Ovary (tissue), 9 donors: ENCODE data around the gene SLC30A3. TPM values are rescaled to one million over a fixed set of nuclear protein-coding genes. Genes with fewer than 3 reads are reported as not detected.

Source experiments
- DNase-seq, 5 donors: peaks; one replicate each; pipeline ENCODE4 v3.0.0-alpha.2; 2019 to 2020
- H3K27ac ChIP-seq, 2 donors: fragments of 200-600 bp; one replicate each; pipeline versions ENCODE4 v1.5.1 to v1.8.0; 2019 to 2022
- H3K27me3 ChIP-seq: fragments of 200-600 bp; one replicate; pipeline ENCODE4 v1.8.0; 2022
- H3K36me3 ChIP-seq: fragments of 200-600 bp; sonication (generic); one replicate; pipeline ENCODE4 v1.5.1; 2019
- H3K4me1 ChIP-seq: one replicate; pipeline ENCODE4 v1.8.1; 2013; ENCODE audit warnings: mild to moderate bottlenecking, moderate library complexity; ENCODE audit not compliant: insufficient read depth
- H3K4me3 ChIP-seq: fragments of 200-600 bp; sonication (generic); one replicate; pipeline ENCODE4 v1.5.1; 2017
- H3K9me3 ChIP-seq, 2 donors: fragments of 200-600 bp in 1 of 2; sonication (generic) in 1 of 2; one replicate each; pipeline versions ENCODE4 v1.5.1 to v1.8.1; 2013 to 2019; ENCODE audit warnings: mild to moderate bottlenecking in 1 of 2, moderate library complexity in 1 of 2
- EP300 ChIP-seq: sonication (generic); formaldehyde crosslinking; IDR thresholded peaks from one replicate; pipeline ENCODE4 v1.6.1; 2017; ENCODE audit warnings: antibody characterized with exemption
- POLR2A ChIP-seq: fragments of 450-650 bp; IDR thresholded peaks from one replicate; pipeline ENCODE4 v1.6.1; 2017; ENCODE audit warnings: antibody characterized with exemption, mild to moderate bottlenecking, moderate library complexity
- WGBS, 3 donors: extraction: QIAGEN DNeasy Blood & Tissue Kit in 1 of 3; methylation state at CpG; one replicate each; pipeline versions ENCODE4 v1.1.5 to v1.1.7; 2013 to 2017; 5-methylcytosine and 5-hydroxymethylcytosine counted together
- intact Hi-C, 4 donors: fragments of 100-400 bp; cut with DNase I; formaldehyde crosslinking; loops; one replicate each; pipeline versions ENCODE4 v1.11.0 to v1.15.1; 2022 to 2023
- polyA plus RNA-seq, 2 donors: library from polyadenylated mRNA; stranded (reverse); fragments of 200-250 nt in 1 of 2; fragments of 350-450 nt in 1 of 2; fragmentation: Illumina TruSeq in 1 of 2; extraction: RNeasy Lipid Tissue Mini Kit (QIAGEN cat#74804) in 1 of 2; gene quantifications; one replicate each; pipeline ENCODE4 v1.2.3, GENCODE V29; 2013 to 2014
- total RNA-seq, 7 donors: library from RNA; depleted of rRNA in 2 of 7; stranded (reverse); fragments of >200 nt in 2 of 7; fragmentation: NEBNext Ultra II Directional in 3 of 7; extraction: Animal tissue kit (Norgen Biotek cat#: 25700) in 3 of 7; gene quantifications; one replicate each; pipeline versions ENCODE4 v1.1.0 to v1.2.4, GENCODE V29; 2016 to 2023
- TF ChIP-seq, protein P1 (sequence below), 3 donors: fragments of 450-650 bp in 2 of 3; fragments of 200-600 bp in 1 of 3; IDR thresholded peaks; one replicate each; pipeline versions ENCODE4 v1.5.1 to v1.8.0; 2016 to 2022; ENCODE audit warnings: antibody characterized with exemption in 3 of 3, mild to moderate bottlenecking in 1 of 3
- donor health status: DM: no; HTN: no; CAD: no; lungs with moderate emphysema.
- donor health status: DM: no; HTN: no; CAD: no.
- donor health status: Bipolar disorder and iron deficiency.
- donor health status: DM: yes; HTN: yes; CAD: no.
- donor health status: DM: no; HTN: no; CAD: no.
- donor health status: DM: yes; HTN: yes; CAD: no.

Gene SLC30A3
- total and polyA plus RNA-seq, 9 donors = 0.23 to 1.1 (median 0.36) TPM; not detected in 3

GRCh38 chr2:27291865-27292264 lies 29.0 kb upstream of the SLC30A3 start:
- Histone ChIP-seq H3K27ac (no peak overlapping the region), H3K27me3 (no peaks in the 10 kb centered on the region), H3K4me1 (no peaks in the 10 kb centered on the region), H3K4me3 (no peak overlapping the region), H3K9me3 (no peaks in the 10 kb centered on the region), H3K36me3 (no peaks in the 10 kb centered on the region)
- DNase-seq = no peak
- WGBS, 3 donors = 23 to 34% (median 25%) methylated on average over 6 of the region's 6 CpGs
- intact Hi-C loops = no loop called here
- TF ChIP-seq EP300 = no peak
- no peak for TF ChIP-seq POLR2A
- TF ChIP-seq, protein P1, sequence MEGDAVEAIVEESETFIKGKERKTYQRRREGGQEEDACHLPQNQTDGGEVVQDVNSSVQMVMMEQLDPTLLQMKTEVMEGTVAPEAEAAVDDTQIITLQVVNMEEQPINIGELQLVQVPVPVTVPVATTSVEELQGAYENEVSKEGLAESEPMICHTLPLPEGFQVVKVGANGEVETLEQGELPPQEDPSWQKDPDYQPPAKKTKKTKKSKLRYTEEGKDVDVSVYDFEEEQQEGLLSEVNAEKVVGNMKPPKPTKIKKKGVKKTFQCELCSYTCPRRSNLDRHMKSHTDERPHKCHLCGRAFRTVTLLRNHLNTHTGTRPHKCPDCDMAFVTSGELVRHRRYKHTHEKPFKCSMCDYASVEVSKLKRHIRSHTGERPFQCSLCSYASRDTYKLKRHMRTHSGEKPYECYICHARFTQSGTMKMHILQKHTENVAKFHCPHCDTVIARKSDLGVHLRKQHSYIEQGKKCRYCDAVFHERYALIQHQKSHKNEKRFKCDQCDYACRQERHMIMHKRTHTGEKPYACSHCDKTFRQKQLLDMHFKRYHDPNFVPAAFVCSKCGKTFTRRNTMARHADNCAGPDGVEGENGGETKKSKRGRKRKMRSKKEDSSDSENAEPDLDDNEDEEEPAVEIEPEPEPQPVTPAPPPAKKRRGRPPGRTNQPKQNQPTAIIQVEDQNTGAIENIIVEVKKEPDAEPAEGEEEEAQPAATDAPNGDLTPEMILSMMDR (IDR thresholded peaks at IDR 0.05) = no peak

GRCh38 chr2:27290549-27290948 lies 27.7 kb upstream of the SLC30A3 start:
- H3K27ac ChIP-seq = no peak overlapping the region
- H3K27me3 ChIP-seq = no peaks in the 10 kb centered on the region
- H3K36me3 ChIP-seq = no peaks in the 10 kb centered on the region
- no peaks in the 10 kb centered on the region for H3K9me3 ChIP-seq
- no peak overlapping the region for H3K4me3 ChIP-seq
- TF ChIP-seq POLR2A (no peak), EP300 (no peak)
- TF ChIP-seq, protein P1 (IDR thresholded peaks at IDR 0.05) = no peak
- intact Hi-C loops = no loop called here
- no peaks in the 10 kb centered on the region for H3K4me1 ChIP-seq
- WGBS, 3 donors = 91 to 93% (median 93%) methylated on average over 5 of the region's 5 CpGs
- DNase-seq = no peak

- no peaks in the 10 kb centered on the region for H3K4me1 ChIP-seq
- no peaks in the 10 kb centered on the region for H3K9me3 ChIP-seq
- WGBS, 3 donors = 45 to 52% (median 51%) methylated on average over 3 of the region's 3 CpGs
- no peaks in the 10 kb centered on the region for H3K36me3 ChIP-seq
- DNase-seq = no peak
- TF ChIP-seq, protein P1 (IDR thresholded peaks at IDR 0.05) = no peak
- no peak for TF ChIP-seq EP300
- no peak for TF ChIP-seq POLR2A
- no peaks in the 10 kb centered on the region for H3K27me3 ChIP-seq
- intact Hi-C loops = loop anchor here in 3 of 4 donors (10.0 kb wide), 3 partner anchors 324 to 444 kb away; partner anchors contain the start of gene DPYSL5 (in 2 of the 3)
- no peak overlapping the region for H3K4me3 ChIP-seq
- H3K27ac ChIP-seq = no peak overlapping the region
Measured at GRCh38 chr2:27288610-27289009, 25.8 kb upstream of the SLC30A3 start.

GRCh38 chr2:27285481-27285880 lies 22.6 kb upstream of the SLC30A3 start:
- whole genome bisulfite sequencing, 3 donors = 57 to 76% (median 58%) methylated on average over 6 of the region's 6 CpGs
- no peaks in the 10 kb centered on the region for H3K9me3 ChIP-seq
- no peaks in the 10 kb centered on the region for H3K27me3 ChIP-seq
- intact Hi-C loops = loop anchor here in 3 of 4 donors (10.0 kb wide), 3 partner anchors 321 to 441 kb away; partner anchors contain the start of gene DPYSL5 (in 2 of the 3)
- no peak overlapping the region for H3K27ac ChIP-seq
- H3K4me3 ChIP-seq = no peak overlapping the region
- TF ChIP-seq EP300 = no peak
- no peak for TF ChIP-seq POLR2A
- TF ChIP-seq, protein P1 (IDR thresholded peaks at IDR 0.05) = no peak
- no peak for DNase-seq
- H3K4me1 ChIP-seq = no peaks in the 10 kb centered on the region
- H3K36me3 ChIP-seq = no peaks in the 10 kb centered on the region
